ENCODE measurements around the gene CD5L.

Gene CD5L

DNA sequence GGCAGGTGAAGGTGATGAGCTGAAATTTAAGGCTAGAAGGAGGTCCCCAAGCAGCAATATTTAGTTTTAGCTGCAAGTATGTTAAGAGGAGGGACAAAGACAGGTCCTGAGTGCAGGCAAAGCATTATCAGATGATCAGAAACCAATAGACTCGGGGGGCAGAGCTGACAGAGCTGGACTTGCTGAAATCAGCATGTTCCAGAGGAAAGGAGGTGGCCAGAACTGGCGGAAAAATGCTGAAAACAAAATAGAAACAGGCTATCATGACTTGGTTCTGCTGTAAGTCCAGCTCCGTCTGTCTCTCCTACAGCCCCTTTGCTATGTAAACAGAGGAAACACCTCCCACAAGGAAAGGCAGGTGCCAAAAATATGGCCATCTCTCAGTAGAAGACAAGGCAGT, at the start of gene CD5L:
Gene CD5L, minus strand, starts transcription at position 101 of the 400 bp plus-strand sequence. CDS start 107 bp downstream, outside the sequence.
- no peak for DNase-seq

DNA sequence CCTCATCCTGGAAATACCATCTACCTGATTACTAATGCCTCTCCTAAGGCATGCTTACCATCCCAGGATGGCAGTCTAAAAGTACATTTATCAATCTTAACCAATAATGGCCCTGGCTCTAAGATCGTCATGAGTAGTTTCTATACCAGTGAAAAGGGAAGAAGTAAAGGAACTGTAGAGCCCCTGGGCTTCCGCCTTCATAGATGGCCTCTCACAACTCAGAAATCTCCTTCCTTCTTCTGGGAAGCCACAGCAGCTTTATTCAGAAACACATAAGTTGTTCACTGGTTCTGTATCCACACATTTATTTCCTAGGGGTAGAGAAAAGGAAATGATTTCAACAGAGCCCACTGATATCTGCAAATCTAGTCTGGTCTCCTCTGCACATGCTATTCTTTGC, 41.0 kb upstream of the CD5L start:
- no peak for DNase-seq

GRCh38 chr1:157880621-157881020, 39.0 kb upstream of the CD5L start:
- no peak for DNase-seq

DNA sequence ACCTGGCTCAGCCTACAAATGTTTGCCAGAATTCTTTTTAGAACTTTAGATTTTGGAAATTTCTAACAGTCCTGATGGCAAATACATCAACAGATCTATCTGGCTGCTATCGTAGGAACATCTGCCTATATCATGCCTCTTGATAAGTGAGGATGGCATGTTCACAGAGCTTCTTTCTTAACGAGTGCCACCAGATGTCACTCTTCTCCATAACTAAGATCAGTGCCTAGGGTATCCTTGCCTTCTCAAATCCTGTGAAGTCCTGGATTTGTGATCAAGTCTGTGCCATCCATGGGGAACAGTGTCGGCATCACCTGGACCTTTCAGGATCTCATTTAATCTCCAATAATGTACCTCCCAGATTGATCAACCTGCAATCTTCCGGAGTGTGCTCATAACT, 36.5 kb upstream of the CD5L start:
- DNase-seq: no peak

DNA sequence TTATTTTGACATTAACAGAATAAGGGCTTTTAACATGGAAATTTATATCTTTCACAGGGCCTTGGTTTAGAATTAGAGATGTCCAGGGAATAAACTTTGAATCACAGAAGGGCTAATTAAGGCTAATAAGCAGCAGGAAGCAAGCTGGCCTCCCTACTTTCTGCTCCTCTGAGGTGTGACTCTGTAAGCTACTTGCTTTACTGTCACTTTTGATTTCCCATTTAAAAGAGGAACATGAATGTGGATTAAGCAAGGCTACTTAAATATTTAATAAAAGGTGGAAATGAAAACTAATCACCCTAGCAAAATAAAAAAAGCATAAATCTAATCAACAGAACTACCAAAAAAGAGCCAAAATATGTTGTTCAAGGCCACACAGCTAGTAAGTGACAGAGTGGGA, 28.9 kb upstream of the CD5L start:
- DNase-seq: no peak

- no peak for DNase-seq
Observed at GRCh38 chr1:157868654-157869053, 27.0 kb upstream of the CD5L start.

GRCh38 chr1:157862114-157863070, 20.8 kb upstream of the CD5L start:
- no peak for DNase-seq

DNA sequence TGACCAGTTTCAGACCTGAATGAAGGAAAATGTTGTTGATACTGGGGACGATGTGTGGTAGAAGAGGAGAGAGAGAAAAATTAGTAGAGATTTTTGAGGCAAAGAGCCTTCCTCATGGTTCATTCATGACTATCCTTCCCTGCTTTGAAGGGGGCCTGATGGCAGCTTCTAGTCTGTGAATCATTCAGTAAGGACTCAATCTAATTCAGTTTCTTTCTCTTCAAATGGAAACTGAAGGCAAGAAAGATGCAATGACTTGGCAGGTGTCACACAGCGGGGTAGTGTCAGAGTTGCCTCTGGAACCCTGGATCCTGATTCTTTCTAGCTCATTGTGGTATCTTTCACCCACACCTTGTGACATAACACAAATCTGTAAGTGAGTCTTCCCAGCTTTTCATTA, 14.9 kb upstream of the CD5L start:
- no peak for DNase-seq

GRCh38 chr1:157852476-157852875, 10.9 kb upstream of the CD5L start:
- DNase-seq: no peak

DNA sequence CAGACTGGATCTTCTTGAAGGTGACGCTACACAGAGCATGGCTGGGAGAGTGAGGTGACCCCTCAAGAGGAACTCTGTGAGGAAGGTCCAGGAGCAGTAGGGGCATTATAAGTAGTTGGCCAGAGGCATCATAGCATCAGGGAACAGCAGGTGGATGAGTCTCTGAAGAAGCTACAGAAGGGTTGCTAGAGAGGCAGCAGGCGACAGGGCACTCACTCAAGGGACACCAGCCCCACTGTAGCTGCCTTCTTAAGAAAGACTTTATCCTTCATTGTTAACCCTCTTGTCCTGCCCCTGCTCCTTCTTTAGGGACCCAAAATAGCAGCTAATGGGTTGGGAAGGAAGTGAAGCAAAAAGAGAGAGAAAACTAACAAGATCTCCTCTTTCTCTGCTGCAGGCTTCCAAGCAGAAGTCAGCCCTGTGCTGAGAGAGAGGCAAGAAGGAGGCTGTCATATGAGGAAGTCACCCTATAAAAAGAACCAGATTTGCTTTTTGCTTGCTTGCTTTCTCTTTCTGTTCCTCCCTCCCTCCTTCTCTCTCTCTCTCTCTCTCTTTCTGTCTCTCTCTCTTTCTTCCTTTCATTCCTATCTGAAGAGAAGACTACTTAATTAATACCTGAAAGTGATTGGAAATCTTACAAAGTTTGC, 7.7 kb upstream of the CD5L start:
- no peak for DNase-seq

DNA sequence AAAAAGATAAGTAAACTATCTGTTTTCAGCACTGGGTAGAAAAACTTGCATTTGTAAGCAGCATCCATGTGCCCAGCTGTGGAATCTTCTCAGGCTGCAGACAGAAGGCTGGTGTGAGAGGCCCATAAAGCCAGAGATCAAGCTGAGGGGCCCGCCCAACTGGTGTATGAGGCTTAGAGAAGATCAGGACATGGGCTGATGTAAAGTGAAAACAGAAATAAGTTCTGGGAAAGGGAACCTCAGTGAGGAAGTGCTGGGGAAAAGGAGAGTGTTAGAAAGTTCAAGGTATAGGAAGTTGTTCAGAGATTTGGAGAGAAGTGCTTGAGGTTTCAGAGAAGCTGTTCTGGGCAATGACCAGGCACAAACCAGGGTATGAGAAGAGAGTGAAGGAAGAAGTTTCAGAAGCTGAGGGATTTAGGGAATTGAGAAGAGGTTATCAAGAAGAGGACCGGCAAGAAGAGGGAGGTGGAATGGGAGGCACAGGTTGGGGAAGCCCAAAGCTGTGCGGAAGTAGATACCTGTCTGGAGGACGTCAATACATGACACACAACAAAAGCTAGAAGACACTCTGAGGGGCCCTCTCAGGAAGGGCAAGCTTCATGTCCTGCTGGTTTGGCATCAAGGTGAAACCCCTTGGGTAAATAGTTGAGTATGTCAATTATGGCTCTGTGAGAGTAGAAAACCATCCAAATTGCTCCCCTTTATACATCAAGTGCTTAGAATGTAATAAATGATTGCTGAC, 2.7 kb upstream of the CD5L start:
- no peak for DNase-seq

DNA sequence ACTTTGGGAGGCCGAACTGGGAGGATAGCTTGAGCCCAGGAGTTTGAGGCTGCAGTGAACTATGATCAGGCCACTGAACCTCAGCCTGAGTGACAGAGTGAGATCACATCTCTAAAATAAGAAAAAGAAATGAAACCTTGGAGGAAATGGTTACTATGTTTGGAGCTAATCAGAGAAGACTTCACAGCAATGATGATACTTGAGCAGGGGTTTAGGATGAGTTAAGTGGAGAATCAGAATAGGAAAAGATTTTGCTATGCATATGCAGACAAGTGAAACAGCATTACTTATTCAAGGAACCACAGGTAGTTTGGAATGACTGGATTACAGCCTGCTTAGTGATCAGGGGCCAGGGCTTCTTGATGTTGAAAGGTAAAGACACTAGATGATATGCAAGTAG, 1.3 kb upstream of the CD5L start:
- DNase-seq: no peak

DNA sequence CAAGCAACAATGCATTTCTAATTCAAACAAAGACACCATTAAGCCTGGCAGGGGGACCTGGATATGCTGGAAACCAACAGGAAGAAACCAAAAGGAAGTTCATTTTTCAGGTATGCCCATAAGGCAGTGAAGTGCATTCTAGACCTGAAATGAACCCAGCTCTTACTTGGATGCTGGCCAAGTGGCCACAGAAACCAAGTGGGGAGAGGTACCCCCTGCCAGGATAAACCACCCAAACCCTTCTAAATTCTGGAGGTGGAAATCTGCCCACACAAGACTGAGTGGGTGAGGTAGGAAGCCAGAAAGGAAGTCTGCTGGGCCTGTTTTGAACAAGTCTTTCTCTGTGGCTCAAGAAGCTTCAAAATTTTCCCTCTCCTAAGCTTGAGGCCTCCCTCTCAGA, 2.6 kb downstream of the CD5L start:
- DNase-seq: no peak

DNA sequence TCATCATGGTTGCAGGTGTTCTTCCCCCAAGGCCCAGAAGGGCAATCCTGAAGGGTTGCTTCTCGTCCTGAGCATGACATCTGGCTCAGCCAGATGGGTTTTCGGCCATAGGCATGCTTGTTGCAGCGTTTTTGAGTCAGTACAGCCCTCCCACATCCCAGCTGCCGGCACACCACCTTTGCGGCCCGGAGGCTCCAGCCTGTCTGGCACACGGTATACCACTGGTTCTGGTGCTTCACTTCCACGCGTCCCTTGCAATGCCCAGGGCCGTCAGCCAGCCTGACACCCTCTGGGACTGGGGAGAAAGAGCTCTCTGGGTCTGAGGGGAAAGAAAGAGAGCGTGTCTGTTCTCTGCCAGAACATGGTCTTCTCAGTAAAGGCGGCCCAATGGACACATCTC, 7.2 kb downstream of the CD5L start:
- DNase-seq: no peak

DNA sequence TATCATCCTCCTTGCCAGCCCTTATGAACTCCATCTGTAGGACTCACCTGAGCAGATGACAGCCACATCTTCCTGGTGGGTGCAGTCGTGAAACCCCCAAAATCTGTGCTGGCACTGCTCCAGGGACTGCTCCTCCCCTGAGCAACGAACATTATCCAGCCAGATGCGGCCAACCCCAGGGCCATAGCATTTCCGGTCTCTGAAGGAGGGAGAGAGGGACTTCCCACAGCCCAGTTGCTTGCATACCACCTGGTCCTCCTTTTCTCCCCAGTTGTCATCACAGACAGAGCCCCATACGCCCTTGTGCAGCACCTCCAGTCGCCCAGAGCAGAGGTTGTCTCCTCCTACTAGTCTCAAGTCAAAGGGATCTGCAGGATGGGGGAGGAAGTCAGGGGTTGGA, 8.5 kb downstream of the CD5L start:
- no peak for DNase-seq

DNA sequence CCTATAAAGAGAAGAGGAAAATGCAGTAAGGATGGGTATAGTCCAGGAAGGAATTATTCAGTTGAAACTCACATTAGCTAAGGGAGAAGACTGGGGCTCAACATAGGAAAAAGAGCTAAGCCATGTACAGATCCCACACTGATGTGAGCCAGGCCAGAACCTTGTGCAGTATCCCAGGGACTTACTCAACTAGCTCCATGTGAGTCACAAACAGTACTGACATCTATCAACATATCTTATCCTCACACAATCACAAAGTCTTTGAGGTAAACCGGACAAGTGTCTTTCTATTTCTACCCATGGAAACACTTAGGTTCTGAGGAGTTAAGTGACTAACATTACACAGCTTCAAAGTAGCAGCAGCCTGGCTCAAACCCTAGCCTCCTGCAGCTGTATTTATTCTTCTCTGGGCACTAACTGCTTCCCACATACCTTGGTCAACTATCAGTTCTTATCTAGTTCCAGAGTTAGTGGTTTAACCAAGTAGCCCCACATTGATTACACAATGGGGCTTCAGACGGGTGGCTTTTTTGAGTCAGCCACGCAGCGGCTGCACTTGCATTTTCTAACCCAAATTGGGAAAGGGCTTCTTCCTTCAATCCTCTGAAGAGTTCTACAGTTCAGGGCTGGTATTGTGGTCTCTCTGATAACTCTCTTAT, 9.5 kb downstream of the CD5L start:
- DNase-seq: no peak

- DNase-seq: no peak
Observed at GRCh38 chr1:157830887-157831286, 10.7 kb downstream of the CD5L start.

GRCh38 chr1:157829711-157830110, 11.9 kb downstream of the CD5L start:
- DNase-seq: no peak

DNA sequence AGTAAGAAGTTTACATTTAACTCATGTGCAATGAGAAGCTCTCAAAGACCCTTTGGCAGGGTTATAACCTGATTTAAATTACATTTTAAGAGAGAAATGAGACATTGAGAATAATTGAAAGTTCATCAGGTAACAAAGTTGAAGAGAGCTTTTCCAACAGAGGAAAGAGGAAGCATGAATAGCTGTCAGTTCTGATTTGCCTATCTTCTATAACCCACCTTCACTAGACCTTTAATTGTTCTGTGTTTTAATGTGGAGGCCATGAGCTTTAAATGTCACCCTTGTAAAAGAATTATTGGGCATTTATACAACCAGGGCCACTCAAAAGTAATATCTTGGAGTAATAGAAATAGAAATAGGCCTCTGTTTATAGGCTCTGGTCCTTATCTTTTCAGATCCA, 12.4 kb downstream of the CD5L start:
- DNase-seq: no peak

DNA sequence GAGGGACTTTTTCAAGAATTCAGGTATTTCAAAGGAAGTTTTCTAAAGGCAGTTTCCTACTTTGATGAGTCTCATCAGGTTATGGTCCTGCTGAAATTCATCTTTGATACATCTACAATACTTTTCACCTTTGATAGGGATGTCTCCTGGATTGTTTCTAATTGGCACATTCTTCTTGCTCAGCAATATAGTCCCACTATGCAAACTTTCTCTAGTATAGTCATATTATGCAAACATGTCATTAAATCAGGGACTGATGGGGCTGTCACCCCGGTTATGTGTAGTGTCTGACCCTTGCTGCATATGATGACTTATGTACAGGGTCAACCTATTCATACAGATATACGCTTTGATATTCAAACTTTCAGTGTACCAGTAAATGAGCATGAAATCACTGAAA, 21.3 kb downstream of the CD5L start:
- DNase-seq: no peak

- no peak for DNase-seq
Observed at GRCh38 chr1:157819896-157820295, 21.7 kb downstream of the CD5L start, which contains the start of gene FCRL1. Gene FCRL1 (minus strand): TSS chr1:157820120. CDS start chr1:157820037, 83 bp downstream.

GRCh38 chr1:157819215-157819614, 22.4 kb downstream of the CD5L start:
- DNase-seq: no peak

DNA sequence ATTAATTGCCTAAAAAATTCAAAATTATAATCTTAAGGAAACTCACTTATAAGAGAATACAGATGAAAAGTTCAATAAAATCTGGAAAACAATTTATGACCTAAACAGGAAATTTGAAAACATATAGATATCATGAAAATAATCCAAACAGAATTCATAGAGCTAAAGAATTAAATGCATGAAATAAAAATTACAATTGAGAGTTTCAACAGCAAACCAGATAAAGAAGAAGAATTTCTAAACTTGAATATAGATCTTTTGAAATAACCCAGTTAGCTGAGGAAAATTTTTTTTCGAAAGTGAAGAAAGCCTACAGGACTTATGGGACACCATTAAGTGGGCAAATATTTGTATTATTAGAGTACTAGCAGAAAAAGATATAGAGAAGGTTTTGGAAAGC, 28.3 kb downstream of the CD5L start:
- no peak for DNase-seq

All from activated naive CD4-positive, alpha-beta T cell (primary cell).